RCC 7860 (cell line): Measurements from ENCODE around the gene TP63.

Source experiments
- DNase-seq: peaks from one replicate; pipeline ENCODE4 v3.0.0-alpha.2; 2015; ENCODE audit warnings: low spot score
- FAIRE-seq: peaks from 2 replicates; lab custom pipeline; 2012; peaks lifted over from hg19 to GRCh38; lab: Jason Lieb, UNC

Gene TP63

GRCh38 chr3:189805375-189806067 lies 174.3 kb downstream of the TP63 start:
- DNase-seq: no peak
- no peak for FAIRE-seq

GRCh38 chr3:189806171-189806951 lies 175.2 kb downstream of the TP63 start:
- FAIRE-seq (no peak), DNase-seq (no peak)

GRCh38 chr3:189808246-189809007 lies 177.2 kb downstream of the TP63 start:
- FAIRE-seq (no peak), DNase-seq (no peak)

- no peak for FAIRE-seq
- DNase-seq: no peak
These were observed 178.4 kb downstream of the TP63 start for GRCh38 chr3:189809583-189809982.

- no peak for DNase-seq
- FAIRE-seq: no peak
These were observed 181.7 kb downstream of the TP63 start for GRCh38 chr3:189812806-189813465.

GRCh38 chr3:189813647-189814240 lies 182.6 kb downstream of the TP63 start:
- no peak for FAIRE-seq
- DNase-seq: no peak

- FAIRE-seq: no peak
- DNase-seq: peak; percentile 23
These were observed 189.2 kb downstream of the TP63 start for GRCh38 chr3:189820365-189820720.

GRCh38 chr3:189821262-189821661 lies 190.1 kb downstream of the TP63 start:
- no peak for FAIRE-seq

GRCh38 chr3:189822726-189823125 lies 191.5 kb downstream of the TP63 start:
- DNase-seq (no peak), FAIRE-seq (no peak)

More at GRCh38 chr3:189821262-189821661, 190.1 kb downstream of the TP63 start:
- DNase-seq: no peak

GRCh38 chr3:189824629-189825312 lies 193.6 kb downstream of the TP63 start:
- peak; percentile 96 for FAIRE-seq
- peak; percentile 90 for DNase-seq

- FAIRE-seq: no peak
- DNase-seq: no peak
These were observed 195.4 kb downstream of the TP63 start for GRCh38 chr3:189826566-189826965.

- no peak for DNase-seq
- FAIRE-seq: no peak
These were observed 195.9 kb downstream of the TP63 start for GRCh38 chr3:189827108-189827507.

GRCh38 chr3:189830401-189830800 lies 199.2 kb downstream of the TP63 start:
- DNase-seq: no peak
- no peak for FAIRE-seq

- DNase-seq (no peak), FAIRE-seq (no peak)
These were observed 202.1 kb downstream of the TP63 start for GRCh38 chr3:189833266-189833665.

GRCh38 chr3:189833996-189834395 lies 202.8 kb downstream of the TP63 start:
- no peak for FAIRE-seq
- DNase-seq: no peak

GRCh38 chr3:189834462-189834861 lies 203.3 kb downstream of the TP63 start:
- DNase-seq (no peak), FAIRE-seq (no peak)

GRCh38 chr3:189836795-189837194 lies 205.6 kb downstream of the TP63 start:
- DNase-seq (no peak), FAIRE-seq (no peak)

- DNase-seq (no peak), FAIRE-seq (no peak)
These were observed 207.1 kb downstream of the TP63 start for GRCh38 chr3:189838291-189838690.

- FAIRE-seq (peak; percentile 84), DNase-seq (peak; percentile 75)
These were observed 208.4 kb downstream of the TP63 start for GRCh38 chr3:189839576-189839975.
